ENCODE data around the gene PTPN14.

DNA sequence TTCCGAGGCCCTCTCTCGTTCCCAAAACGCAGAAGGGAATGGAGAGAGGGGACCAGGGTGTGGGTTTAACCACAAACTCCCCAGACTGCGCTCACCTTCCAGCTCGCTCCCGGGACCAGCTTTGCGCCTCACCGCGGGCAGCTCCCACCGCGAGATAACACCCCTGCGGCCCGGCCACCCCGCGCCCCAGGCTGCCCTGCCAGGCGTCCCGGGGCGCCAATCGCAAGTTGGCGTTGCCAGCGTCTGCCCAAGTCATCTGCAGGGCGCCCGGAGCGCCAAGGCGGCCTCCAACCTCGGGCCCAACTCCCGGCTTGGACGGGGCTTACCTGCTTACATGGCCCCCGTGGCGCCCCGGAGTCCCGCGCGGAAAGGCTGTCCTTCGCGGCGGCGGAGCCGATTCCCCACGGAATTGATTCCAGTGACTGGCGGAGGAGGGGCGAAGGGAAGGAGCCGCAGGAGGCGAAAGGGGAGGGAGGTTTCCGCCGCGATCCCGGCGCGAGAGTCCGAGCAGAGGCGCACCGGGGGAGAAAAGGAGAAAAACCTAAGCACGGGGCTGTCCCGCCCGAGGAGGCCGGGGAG, 456 bp downstream of the PTPN14 start:
- no peak for TF ChIP-seq OSR1 (CRISPR knock-in tag; IDR thresholded peaks at IDR 0.05)
- no peak for TF ChIP-seq PATZ1 (CRISPR knock-in tag; IDR thresholded peaks at IDR 0.05; ENCODE audit: borderline replicate concordance)
- TF ChIP-seq ZFP3 (CRISPR knock-in tag; IDR thresholded peaks at IDR 0.05) = no peak
- no peak for TF ChIP-seq SNAI2 (CRISPR knock-in tag; IDR thresholded peaks at IDR 0.05)
- no peak for TF ChIP-seq ZNF8 (CRISPR knock-in tag; IDR thresholded peaks at IDR 0.05)
- no peak for TF ChIP-seq CREB5 (CRISPR knock-in tag; IDR thresholded peaks at IDR 0.05; ENCODE audit: low read depth)
- TF ChIP-seq ZNF70 (CRISPR knock-in tag; IDR thresholded peaks at IDR 0.05) = no peak
- no peak for TF ChIP-seq ARNTL (CRISPR knock-in tag; IDR thresholded peaks at IDR 0.05; ENCODE audit: borderline replicate concordance, low read depth)
- TF ChIP-seq ZC3H10 (CRISPR knock-in tag; IDR thresholded peaks at IDR 0.05) = no peak
- TF ChIP-seq PPARA (CRISPR knock-in tag; IDR thresholded peaks at IDR 0.05; ENCODE audit: borderline replicate concordance) = no peak
- TF ChIP-seq ZFP30 (CRISPR knock-in tag; IDR thresholded peaks at IDR 0.05) = no peak
- TF ChIP-seq ISL1 (CRISPR knock-in tag; IDR thresholded peaks at IDR 0.05) = no peak
- no peak for TF ChIP-seq TCF4 (CRISPR knock-in tag; IDR thresholded peaks at IDR 0.05; ENCODE audit: borderline replicate concordance)

Measured in SK-N-SH treated with all-trans-retinoic acid at 6 μM for 48 hours (cell line).